T-cell (primary cell): Measurements from ENCODE around the gene NR1I2. TPM values are rescaled to one million over a fixed set of nuclear protein-coding genes. Genes with fewer than 3 reads are reported as not detected.

Experiments used
- ATAC-seq, 4 experiments: fragments of 200-7000 bp in 3 of 4; fragments of 150-1000 bp in 1 of 4; cut with Tn5 transposase; replicated peaks in 1 of 4; 1 replicate in 3 of 4; 2 replicates in 1 of 4; pipeline ENCODE4 v1.10.0; 2021; ENCODE audit warnings: moderate library complexity in 3 of 4, mild to moderate bottlenecking in 2 of 4, moderate number of reproducible peaks in 1 of 4
- CTCF ChIA-PET, 2 donors: fragments of 300-600 bp; sonication (Branson Sonifier 250); formaldehyde crosslinking; loops; one replicate each; lab custom pipeline; 2022; ENCODE audit warnings: antibody characterized with exemption in 2 of 2; lab: Charles Lee
- POLR2A ChIA-PET, 2 donors: fragments of 300-600 bp; sonication (Branson Sonifier 250); formaldehyde crosslinking; loops; one replicate each; lab custom pipeline; 2022; ENCODE audit warnings: antibody characterized with exemption in 2 of 2; lab: Charles Lee
- DNase-seq, 35 experiments: peaks; one replicate each; pipeline versions ENCODE4 v3.0.0 to v3.0.0-alpha.2; 2013 to 2023
- H3K27ac ChIP-seq: one replicate; pipeline ENCODE4 v1.5.1; 2013; ENCODE audit warnings: low read length
- H3K27me3 ChIP-seq, 2 experiments: replicated peaks in 1 of 2; 1 replicate in 1 of 2; 2 replicates in 1 of 2; pipeline versions ENCODE4 v1.6.1 to v1.7.0; 2013; ENCODE audit warnings: low read length in 1 of 2, mixed read lengths in 1 of 2; ENCODE audit not compliant: control insufficient read depth in 2 of 2, insufficient read depth in 2 of 2; ENCODE audit errors: extremely low read depth in 1 of 2
- H3K36me3 ChIP-seq, 2 donors: 1 replicate in 1 of 2; 2 replicates in 1 of 2; pipeline versions ENCODE4 v1.6.1 to v1.7.0; 2013; ENCODE audit warnings: low read length in 1 of 2; ENCODE audit not compliant: control insufficient read depth in 2 of 2, insufficient read depth in 1 of 2; ENCODE audit errors: extremely low read depth in 1 of 2
- H3K4me1 ChIP-seq, 2 experiments: 1 replicate in 1 of 2; 2 replicates in 1 of 2; pipeline versions ENCODE4 v1.6.1 to v1.7.0; 2013; ENCODE audit warnings: low read length in 2 of 2, mixed read lengths in 1 of 2; ENCODE audit not compliant: insufficient read depth in 2 of 2, control insufficient read depth in 1 of 2; ENCODE audit errors: extremely low read depth in 1 of 2
- H3K4me3 ChIP-seq, 2 donors: 1 replicate in 1 of 2; 2 replicates in 1 of 2; pipeline versions ENCODE4 v1.5.1 to v1.7.0; 2013; ENCODE audit warnings: mild to moderate bottlenecking in 2 of 2, low read length in 1 of 2, moderate library complexity in 1 of 2; ENCODE audit not compliant: control insufficient read depth in 1 of 2; ENCODE audit errors: extremely low read depth in 1 of 2
- H3K9me3 ChIP-seq: 2 replicates; pipeline ENCODE4 v1.7.0; 2013
- H3K27ac Mint-ChIP-seq, 2 donors: one replicate each; pipeline ENCODE4 v1.8.0; 2020 to 2021; ENCODE audit warnings: mild to moderate bottlenecking in 2 of 2, mixed read lengths in 2 of 2
- H3K27me3 Mint-ChIP-seq, 2 donors: one replicate each; pipeline ENCODE4 v1.8.0; 2021 to 2022; ENCODE audit warnings: mixed read lengths in 2 of 2
- H3K36me3 Mint-ChIP-seq: one replicate; pipeline ENCODE4 v1.8.0; 2021; ENCODE audit warnings: mixed read lengths
- H3K4me1 Mint-ChIP-seq, 3 donors: one replicate each; pipeline ENCODE4 v1.8.0; 2020 to 2022; ENCODE audit warnings: mixed read lengths in 3 of 3, mild to moderate bottlenecking in 1 of 3
- H3K4me3 Mint-ChIP-seq, 3 donors: one replicate each; pipeline ENCODE4 v1.8.0; 2020 to 2022; ENCODE audit warnings: mild to moderate bottlenecking in 3 of 3, mixed read lengths in 3 of 3, moderate library complexity in 3 of 3
- H3K9me3 Mint-ChIP-seq, 3 donors: one replicate each; pipeline ENCODE4 v1.8.0; 2020 to 2022; ENCODE audit warnings: mixed read lengths in 3 of 3
- WGBS: methylation state at CpG from one replicate; pipeline ENCODE4 v1.1.5; 2013; ENCODE audit warnings: missing lambda C conversion rate; ENCODE audit not compliant: insufficient coverage; 5-methylcytosine and 5-hydroxymethylcytosine counted together
- total RNA-seq, 35 experiments: library from RNA in 6 of 35; stranded (reverse) in 6 of 35; fragments of 120-200 nt in 1 of 35; gene quantifications; one replicate each; pipeline versions ENCODE4 v1.2.1 to v1.2.4 and lab custom pipeline; 2013 to 2026

The NR1I2 gene
- total RNA-seq, 5 donors from 2014 or later (not counting 1 experiment from before 2014, with no cell fraction given), result 0.21 to 0.61 (median 0.39) TPM

GRCh38 chr3:119778176-119778575, 3.7 kb upstream of the NR1I2 start:
- Mint-ChIP-seq H3K4me3 (no peak overlapping the region), H3K27ac (no peak overlapping the region), H3K36me3 (peaks cover 2% of the 10 kb centered on the region), H3K9me3 (peaks cover 7 to 16% (median 9%) of the 10 kb centered on the region in 3 donors), H3K4me1 (peaks cover 10 to 11% (median 11%) of the 10 kb centered on the region in 3 donors), H3K27me3 (no peaks in the 10 kb centered on the region)
- no peaks in the 10 kb centered on the region for H3K4me1 ChIP-seq
- no peaks in the 10 kb centered on the region for H3K36me3 ChIP-seq
- no peak for DNase-seq
- H3K9me3 ChIP-seq, result no peaks in the 10 kb centered on the region
- CTCF ChIA-PET, result no interaction called here
- no CpG with 5 or more reads among the region's 1 CpG for WGBS
- H3K27ac ChIP-seq, result no peak overlapping the region
- H3K27me3 ChIP-seq, result no peaks in the 10 kb centered on the region
- POLR2A ChIA-PET, result no interaction called here
- no peak for ATAC-seq
- H3K4me3 ChIP-seq, result no peak overlapping the region

DNA sequence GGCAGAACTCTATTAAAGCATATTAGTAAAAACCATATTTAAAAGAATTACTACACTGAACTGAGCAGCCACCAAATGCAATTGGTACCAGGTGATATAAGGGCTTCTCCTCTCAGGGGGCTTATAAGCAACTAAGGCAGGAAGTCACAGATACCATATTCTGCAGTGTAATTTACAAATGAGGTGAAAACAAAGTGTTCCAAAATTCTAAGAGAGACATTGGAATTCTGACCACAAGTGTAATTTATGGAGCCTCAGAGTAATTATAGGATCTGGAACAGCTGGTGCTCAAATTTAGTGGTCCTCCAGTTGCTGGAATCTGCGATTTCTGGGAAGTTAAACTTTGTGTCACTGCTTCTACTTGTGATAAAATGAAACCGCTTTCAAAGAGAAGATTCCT, 3.1 kb upstream of the NR1I2 start:
- DNase-seq (no peak), ATAC-seq (no peak)
- ChIA-PET POLR2A (no interaction called here), CTCF (no interaction called here)
- no peaks in the 10 kb centered on the region for H3K27me3 ChIP-seq
- H3K4me1 ChIP-seq, result no peaks in the 10 kb centered on the region
- H3K4me3 ChIP-seq, result no peak overlapping the region
- no peaks in the 10 kb centered on the region for H3K36me3 ChIP-seq
- no peak overlapping the region for H3K27ac Mint-ChIP-seq
- H3K27ac ChIP-seq, result no peak overlapping the region
- no peak overlapping the region for H3K4me3 Mint-ChIP-seq
- no peaks in the 10 kb centered on the region for H3K9me3 ChIP-seq
- H3K27me3 Mint-ChIP-seq, result no peaks in the 10 kb centered on the region
- H3K36me3 Mint-ChIP-seq, result peaks cover 2% of the 10 kb centered on the region
- peaks cover 7 to 16% (median 9%) of the 10 kb centered on the region in 3 donors for H3K9me3 Mint-ChIP-seq
- peaks cover 10 to 11% (median 11%) of the 10 kb centered on the region in 3 donors for H3K4me1 Mint-ChIP-seq
- no CpG with 5 or more reads among the region's 2 CpGs for WGBS

GRCh38 chr3:119779731-119780383, 2.0 kb upstream of the NR1I2 start:
- Mint-ChIP-seq H3K9me3 (peaks cover 7 to 15% (median 9%) of the 10 kb centered on the region in 3 donors), H3K36me3 (peaks cover 2% of the 10 kb centered on the region), H3K4me3 (no peak overlapping the region), H3K4me1 (peaks cover 10 to 11% (median 11%) of the 10 kb centered on the region in 3 donors), H3K27ac (peak overlapping the region in 1 of 2 donors; percentile 68), H3K27me3 (no peaks in the 10 kb centered on the region)
- Histone ChIP-seq H3K4me3 (no peak overlapping the region), H3K9me3 (no peaks in the 10 kb centered on the region), H3K27me3 (no peaks in the 10 kb centered on the region), H3K4me1 (no peaks in the 10 kb centered on the region), H3K27ac (no peak overlapping the region), H3K36me3 (no peaks in the 10 kb centered on the region)
- 100% methylated on average over 1 of the region's 2 CpGs for WGBS
- ATAC-seq (no peak), DNase-seq (no peak)
- ChIA-PET CTCF (no interaction called here), POLR2A (interaction anchor here in 1 of 2 donors (0.6 kb wide), 1 partner anchor 1037 kb away, joined by 3 read pairs; no protein-coding TSS in a partner anchor)

DNA sequence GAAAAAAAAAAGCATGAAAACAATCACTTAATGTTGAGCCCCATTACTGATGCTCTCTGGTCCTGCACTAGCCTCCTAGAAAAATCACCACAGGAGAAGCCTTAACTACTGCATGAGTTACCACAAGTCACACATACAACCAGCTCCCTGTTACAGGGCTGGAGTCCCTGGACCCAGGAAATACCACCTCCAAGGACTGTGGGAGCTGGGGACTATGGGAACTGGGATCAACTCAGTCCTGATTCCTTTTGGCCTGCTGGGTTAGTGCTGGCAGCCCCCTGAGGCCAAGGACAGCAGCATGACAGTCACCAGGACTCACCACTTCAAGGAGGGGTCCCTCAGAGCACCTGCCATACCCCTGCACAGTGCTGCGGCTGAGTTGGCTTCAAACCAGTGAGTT, 559 bp downstream of the NR1I2 start:
- ChIA-PET CTCF (no interaction called here), POLR2A (no interaction called here)
- no peaks in the 10 kb centered on the region for H3K4me1 ChIP-seq
- H3K4me3 ChIP-seq, result no peak overlapping the region
- ATAC-seq (no peak), DNase-seq (no peak)
- no peaks in the 10 kb centered on the region for H3K9me3 ChIP-seq
- Mint-ChIP-seq H3K27ac (no peak overlapping the region), H3K27me3 (no peaks in the 10 kb centered on the region), H3K36me3 (no peaks in the 10 kb centered on the region), H3K9me3 (no peaks in the 10 kb centered on the region), H3K4me1 (peaks cover 10 to 11% (median 11%) of the 10 kb centered on the region in 3 donors), H3K4me3 (no peak overlapping the region)
- 100% methylated on average over 1 of the region's 1 CpG for WGBS
- H3K27me3 ChIP-seq, result no peaks in the 10 kb centered on the region
- H3K36me3 ChIP-seq, result no peaks in the 10 kb centered on the region
- H3K27ac ChIP-seq, result no peak overlapping the region

DNA sequence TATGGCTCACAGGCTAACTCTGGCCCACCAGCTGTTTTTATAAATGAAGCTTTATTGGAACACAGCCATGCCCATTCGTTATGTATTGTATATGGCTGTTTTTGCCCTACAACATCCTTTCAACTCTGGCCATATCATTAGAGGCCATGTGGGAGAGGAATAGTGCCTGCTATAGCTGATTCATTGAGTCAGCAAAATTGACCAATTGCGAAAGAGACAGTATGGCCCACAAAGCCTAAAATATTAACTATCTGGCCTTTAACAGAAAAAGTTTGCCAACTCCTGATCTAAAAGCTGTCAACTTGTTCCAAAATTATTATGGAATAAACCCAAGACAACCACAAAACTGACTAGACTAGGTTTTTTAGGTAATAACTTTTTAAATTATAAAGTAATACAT, 1.4 kb downstream of the NR1I2 start:
- no peaks in the 10 kb centered on the region for H3K4me1 ChIP-seq
- H3K9me3 Mint-ChIP-seq, result no peaks in the 10 kb centered on the region
- ChIA-PET CTCF (no interaction called here), POLR2A (no interaction called here)
- H3K9me3 ChIP-seq, result no peaks in the 10 kb centered on the region
- H3K4me3 Mint-ChIP-seq, result no peak overlapping the region
- WGBS, result no CpG with 5 or more reads among the region's 2 CpGs
- H3K36me3 ChIP-seq, result no peaks in the 10 kb centered on the region
- no peak overlapping the region for H3K4me3 ChIP-seq
- H3K4me1 Mint-ChIP-seq, result peaks cover 10 to 11% (median 11%) of the 10 kb centered on the region in 3 donors
- H3K27ac Mint-ChIP-seq, result no peak overlapping the region
- H3K27me3 ChIP-seq, result no peaks in the 10 kb centered on the region
- H3K36me3 Mint-ChIP-seq, result no peaks in the 10 kb centered on the region
- ATAC-seq (no peak), DNase-seq (no peak)
- H3K27me3 Mint-ChIP-seq, result no peaks in the 10 kb centered on the region
- no peak overlapping the region for H3K27ac ChIP-seq

DNA sequence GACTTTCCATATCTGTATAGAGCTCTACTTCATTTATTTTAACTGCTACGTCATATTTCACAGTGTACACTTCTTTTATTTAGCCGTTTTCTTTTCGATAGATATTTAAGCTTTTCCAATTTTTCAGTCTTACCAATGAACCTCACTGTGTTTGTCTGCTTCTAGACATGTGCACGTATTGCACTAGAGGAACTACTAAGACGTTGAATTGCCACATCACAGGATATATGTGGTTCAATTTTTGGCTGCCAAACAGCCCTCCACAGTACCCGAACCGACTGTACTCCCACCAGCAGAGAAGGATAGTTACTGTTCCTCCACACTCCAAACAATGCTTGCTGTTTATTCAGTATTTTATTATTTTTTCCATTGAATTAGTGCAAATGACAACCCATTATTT, 2.0 kb downstream of the NR1I2 start:
- Mint-ChIP-seq H3K4me3 (no peak overlapping the region), H3K4me1 (peaks cover 10 to 11% (median 11%) of the 10 kb centered on the region in 3 donors), H3K27ac (no peak overlapping the region), H3K9me3 (no peaks in the 10 kb centered on the region), H3K36me3 (no peaks in the 10 kb centered on the region), H3K27me3 (no peaks in the 10 kb centered on the region)
- ChIA-PET POLR2A (no interaction called here), CTCF (interaction anchor here in 1 of 2 donors (0.6 kb wide), 1 partner anchor 9 kb away, joined by 3 read pairs; no protein-coding TSS in a partner anchor)
- Histone ChIP-seq H3K9me3 (no peaks in the 10 kb centered on the region), H3K4me3 (no peak overlapping the region), H3K27ac (no peak overlapping the region), H3K4me1 (no peaks in the 10 kb centered on the region), H3K36me3 (no peaks in the 10 kb centered on the region), H3K27me3 (no peaks in the 10 kb centered on the region)
- ATAC-seq (no peak), DNase-seq (no peak)
- WGBS, result 60% methylated on average over 5 of the region's 7 CpGs
